Measurements from ENCODE around the gene CBLC.

The CBLC gene

GRCh38 chr19:44777715-44778347, at the start of gene CBLC:
TSS of gene CBLC (plus strand) at chr19:44777890. CDS start at chr19:44777932, 42 bp downstream.
- no peak for DNase-seq
- intact Hi-C loops (cut with DNase I): no loop called here

GRCh38 chr19:44728178-44728577, 49.5 kb upstream of the CBLC start:
- intact Hi-C loops (cut with DNase I): no loop called here
- no peak for DNase-seq

DNA sequence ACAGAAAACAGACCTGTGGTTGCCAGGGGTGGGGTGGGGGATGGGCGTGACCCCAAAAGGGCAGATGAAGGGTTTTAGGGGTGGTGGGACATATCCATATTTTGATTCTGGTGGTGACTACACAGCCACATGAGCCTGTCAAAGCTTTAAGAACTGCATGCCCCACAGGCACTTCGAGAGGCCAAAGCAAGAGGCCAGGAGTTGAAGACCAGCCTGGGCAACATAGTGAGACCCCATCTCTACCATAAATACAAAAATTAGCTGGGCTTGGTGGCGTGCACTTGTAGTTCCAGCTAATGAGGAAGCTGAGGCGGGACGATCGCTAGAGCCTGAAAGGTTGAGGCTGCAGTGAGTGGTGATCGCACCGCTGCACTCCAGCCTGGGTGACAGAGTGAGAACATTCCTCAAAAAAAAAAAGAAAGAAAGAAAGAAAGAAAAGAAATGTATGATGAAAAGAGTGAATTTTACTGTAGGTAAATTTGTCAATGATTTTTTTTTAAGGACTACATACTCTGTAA, 48.1 kb upstream of the CBLC start:
- DNase-seq: no peak
- intact Hi-C loops (cut with DNase I): no loop called here

- intact Hi-C loops (cut with DNase I): no loop called here
- no peak for DNase-seq
These were observed 46.6 kb upstream of the CBLC start for GRCh38 chr19:44731081-44731480.

GRCh38 chr19:44731622-44732021, 46.1 kb upstream of the CBLC start:
- intact Hi-C loops (cut with DNase I): no loop called here

DNA sequence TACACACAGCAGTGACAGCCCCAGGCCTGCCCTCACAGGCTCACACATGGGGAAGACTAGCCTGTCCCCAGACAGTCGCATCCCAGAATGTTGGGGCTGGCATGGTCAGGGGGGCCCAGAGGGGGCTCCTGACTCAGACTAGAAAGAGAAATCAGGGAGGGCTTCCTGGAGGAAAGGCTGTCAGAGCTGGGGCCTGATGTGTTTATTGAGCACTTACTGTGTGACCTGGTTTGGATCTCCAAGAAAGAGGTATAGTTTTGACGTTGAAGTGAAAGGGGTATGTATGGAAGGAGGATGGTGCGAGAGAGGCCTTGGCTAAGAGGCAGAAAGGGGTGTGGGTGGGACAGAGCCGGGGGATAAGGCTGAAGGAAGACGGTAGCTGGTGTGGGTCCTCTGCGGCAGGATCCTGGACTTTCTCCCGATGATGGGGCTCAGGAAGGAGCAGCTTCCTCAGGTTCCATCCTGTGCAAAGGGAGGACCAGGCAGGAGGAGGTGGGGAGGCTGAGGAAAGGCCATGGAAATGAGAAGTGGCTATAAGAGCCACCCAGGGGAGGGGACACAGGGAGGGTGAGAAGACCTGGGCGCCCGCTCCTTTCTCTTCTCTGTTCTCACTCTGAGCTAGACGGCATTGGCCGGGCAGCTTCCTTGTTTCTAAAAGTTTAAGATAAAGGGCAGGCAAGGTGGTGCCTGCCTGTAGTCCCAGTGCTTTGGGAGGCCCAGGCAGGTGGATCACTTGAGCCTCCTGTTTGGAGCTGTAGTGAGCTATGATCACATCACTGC, 45.3 kb upstream of the CBLC start:
- intact Hi-C loops (cut with DNase I): no loop called here

More at GRCh38 chr19:44731622-44732021, 46.1 kb upstream of the CBLC start:
- no peak for DNase-seq

DNA sequence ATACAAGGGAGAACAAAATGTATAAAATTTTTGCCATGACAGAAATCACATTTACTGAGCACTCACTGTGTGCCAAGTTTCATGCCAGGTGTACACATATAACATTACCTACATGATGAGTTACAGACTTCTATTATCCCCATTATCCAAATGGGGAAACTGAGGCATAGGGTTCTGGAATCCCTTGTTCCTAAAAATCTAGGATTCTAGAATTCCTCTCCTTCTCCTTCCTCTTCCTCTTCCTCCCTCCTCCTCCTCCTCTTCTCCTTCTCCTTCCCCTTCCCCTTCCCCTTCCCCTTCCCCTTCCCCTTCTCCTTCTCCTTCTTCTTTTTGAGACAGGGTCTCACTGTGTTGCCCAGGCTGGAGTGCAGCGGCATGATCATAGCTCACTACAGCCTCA, 43.3 kb upstream of the CBLC start:
- DNase-seq: no peak
- intact Hi-C loops (cut with DNase I): no loop called here

More for the DNA sequence above, 45.3 kb upstream of the CBLC start:
- DNase-seq: no peak

GRCh38 chr19:44735011-44735410, 42.7 kb upstream of the CBLC start:
- DNase-seq: no peak
- intact Hi-C loops (cut with DNase I): no loop called here

GRCh38 chr19:44737238-44738071, 40.2 kb upstream of the CBLC start:
- DNase-seq: no peak
- intact Hi-C loops (cut with DNase I): no loop called here

- DNase-seq: no peak
- intact Hi-C loops (cut with DNase I): no loop called here
These were observed 39.6 kb upstream of the CBLC start for GRCh38 chr19:44738136-44738535.

DNA sequence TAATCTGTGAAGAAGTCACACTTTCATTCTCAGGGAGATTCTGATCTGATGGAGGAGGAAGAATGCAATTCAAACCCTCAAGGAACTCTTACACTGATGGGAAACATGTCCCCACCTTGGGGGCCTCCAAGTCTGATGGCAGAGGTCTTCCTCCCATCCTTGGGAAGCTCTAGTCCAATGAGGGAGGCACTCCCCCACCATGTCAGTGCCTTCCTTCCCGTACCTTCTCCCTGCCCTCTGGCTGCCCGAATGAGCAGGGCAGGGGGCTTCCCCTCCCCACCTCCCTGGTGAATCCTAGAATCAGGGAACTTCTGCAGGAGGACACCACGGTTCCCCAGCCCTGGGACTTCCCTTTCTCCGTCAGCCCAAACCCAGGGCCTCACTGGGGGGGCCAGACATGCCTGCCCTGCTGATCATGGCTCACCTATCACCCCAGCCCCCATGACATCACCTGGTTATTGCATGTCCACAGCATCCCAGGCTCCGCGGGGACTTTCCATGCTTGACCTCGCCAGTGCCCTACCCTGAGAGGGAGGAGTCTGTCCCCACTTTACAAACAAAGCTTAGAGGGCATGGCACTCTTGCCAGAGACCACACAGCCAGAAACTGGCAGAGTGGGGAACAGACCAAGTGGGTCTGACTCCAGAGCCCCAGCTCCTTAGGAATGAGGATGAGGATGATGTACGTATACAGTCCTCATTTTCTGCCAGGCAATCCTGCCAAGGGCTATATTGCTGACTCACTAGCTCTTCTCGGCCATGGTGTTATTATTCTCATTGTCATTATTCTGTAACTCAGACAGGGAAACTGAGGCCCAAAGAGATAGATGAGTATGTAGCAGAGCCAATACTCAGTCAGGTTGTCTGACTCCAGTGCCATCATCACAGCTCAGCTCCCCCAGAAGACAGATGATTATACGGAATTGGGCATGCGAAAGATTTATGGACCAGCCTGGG, 38.8 kb upstream of the CBLC start:
- intact Hi-C loops (cut with DNase I): no loop called here
- DNase-seq: no peak

- intact Hi-C loops (cut with DNase I): no loop called here
These were observed 37.3 kb upstream of the CBLC start for GRCh38 chr19:44740351-44740824.

DNA sequence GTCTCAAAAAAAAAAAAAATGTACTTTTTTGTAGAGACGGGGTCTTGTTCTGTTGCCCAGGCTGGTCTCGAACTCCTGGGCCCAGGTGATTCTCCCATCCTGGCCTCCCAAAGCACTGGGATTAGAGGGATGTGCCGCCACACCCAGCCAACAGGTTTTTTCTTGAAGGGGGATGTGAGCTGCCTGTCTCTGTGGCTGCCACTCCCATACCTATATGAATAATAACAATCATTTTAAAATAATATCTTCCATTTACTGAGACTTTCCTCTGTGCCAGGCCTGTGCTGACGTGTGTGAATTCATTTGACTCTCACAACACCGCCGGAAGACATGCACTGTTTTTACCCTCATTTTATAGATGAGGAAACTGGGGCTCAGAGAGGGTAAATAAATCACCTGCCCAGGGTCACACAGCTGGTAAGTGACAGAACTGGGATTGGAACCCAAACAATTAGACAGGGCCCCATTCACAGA, 36.4 kb upstream of the CBLC start:
- DNase-seq: no peak
- intact Hi-C loops (cut with DNase I): no loop called here

More at GRCh38 chr19:44740351-44740824, 37.3 kb upstream of the CBLC start:
- DNase-seq: no peak

DNA sequence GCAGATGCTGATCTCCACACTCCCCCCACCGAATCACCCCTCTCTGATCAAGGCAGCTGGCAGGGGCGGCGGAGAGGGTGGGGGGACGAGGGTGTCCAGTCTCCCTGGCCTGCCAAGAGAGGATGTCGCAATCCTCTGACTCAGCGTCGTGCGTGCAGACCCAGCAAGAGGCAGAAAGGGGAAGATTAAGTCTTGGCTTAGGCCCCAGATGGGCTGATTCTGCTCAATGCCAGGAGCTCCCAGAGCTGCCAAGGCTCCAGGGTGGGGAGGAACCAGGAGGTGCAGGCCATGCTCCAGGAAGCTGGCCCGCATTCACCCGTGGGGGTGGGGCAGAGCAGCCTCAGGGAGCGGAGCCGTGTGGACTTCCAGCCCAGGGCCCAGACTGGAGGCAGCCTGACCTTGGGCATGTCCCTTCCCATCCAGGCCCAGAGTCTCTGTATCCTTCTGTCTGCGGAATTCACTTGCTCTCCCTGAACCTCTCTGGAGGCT, 35.8 kb upstream of the CBLC start:
- intact Hi-C loops (cut with DNase I): no loop called here
- DNase-seq: peak; percentile 59 to 95 (median 82)

DNA sequence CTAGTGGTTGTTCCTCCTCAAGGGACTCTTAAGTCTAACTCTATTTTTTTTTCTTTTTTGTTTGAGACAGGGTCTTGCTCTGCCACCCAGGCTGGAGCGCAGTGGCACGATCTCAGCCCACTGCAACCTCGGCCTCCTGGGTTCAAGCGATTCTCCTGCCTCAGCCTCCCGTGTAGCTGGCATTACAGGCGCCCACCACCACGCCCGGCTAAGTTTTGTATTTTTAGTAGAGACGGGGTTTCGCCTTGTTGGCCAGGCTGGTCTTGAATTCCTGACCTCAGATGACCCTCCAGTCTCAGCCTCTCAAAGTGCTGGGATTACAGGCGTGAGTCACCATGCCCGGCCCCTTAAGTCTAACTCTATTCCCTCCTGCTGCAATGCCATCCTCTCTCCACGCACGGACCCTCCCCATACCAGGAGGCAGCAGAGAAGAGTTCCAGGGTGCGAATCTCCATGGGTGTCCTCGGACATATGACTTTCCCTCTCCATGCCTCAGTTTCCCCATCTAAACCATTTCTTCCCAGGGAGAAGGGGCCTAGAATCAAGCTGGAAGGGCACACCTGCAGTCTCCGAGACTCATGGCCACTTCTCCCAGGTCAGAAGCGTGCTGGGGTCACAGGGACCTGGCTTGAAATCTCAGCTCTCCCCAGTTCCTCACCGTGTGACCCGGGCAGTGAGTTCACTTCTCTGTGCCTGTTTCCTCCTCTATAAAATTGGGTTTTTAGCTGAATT, 35.2 kb upstream of the CBLC start:
- intact Hi-C loops (cut with DNase I): no loop called here
- DNase-seq: no peak

GRCh38 chr19:44744871-44745332, 32.8 kb upstream of the CBLC start:
- DNase-seq: no peak
- intact Hi-C loops (cut with DNase I): no loop called here

DNA sequence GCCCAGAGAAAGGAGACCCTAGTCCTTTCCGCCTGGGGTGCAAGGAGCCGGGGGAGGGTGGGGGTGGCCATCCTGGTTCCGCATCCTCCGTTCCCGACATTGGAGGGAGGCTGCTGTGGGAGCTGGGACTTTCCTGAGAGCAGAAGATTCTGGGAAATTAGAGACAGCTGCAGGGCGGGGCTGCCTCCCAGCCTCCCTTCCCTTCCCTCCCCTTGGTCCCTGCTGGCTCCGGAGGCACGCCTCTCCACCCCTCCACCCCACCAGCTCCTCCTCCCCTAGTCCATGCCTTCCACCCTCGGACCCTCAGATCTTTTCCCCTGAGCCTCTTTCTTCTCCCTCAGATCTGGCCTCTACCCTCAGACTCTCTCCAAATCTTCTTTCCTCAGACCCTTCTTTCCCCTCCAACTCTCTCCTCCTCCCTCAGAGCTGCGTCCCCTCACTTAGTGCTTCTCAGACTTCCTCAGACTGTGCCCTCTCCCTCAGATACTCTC, 32.3 kb upstream of the CBLC start:
- intact Hi-C loops (cut with DNase I): no loop called here
- DNase-seq: no peak
